GM21737 (cell line): ENCODE data around the gene AP5Z1.

ENCODE experiments used
- ATAC-seq: cut with Tn5 transposase; IDR thresholded peaks from one replicate; pipeline ENCODE4 v1.9.1; 2021; ENCODE audit warnings: mild to moderate bottlenecking, moderate library complexity; ENCODE audit not compliant: unreplicated experiment

Gene AP5Z1

DNA sequence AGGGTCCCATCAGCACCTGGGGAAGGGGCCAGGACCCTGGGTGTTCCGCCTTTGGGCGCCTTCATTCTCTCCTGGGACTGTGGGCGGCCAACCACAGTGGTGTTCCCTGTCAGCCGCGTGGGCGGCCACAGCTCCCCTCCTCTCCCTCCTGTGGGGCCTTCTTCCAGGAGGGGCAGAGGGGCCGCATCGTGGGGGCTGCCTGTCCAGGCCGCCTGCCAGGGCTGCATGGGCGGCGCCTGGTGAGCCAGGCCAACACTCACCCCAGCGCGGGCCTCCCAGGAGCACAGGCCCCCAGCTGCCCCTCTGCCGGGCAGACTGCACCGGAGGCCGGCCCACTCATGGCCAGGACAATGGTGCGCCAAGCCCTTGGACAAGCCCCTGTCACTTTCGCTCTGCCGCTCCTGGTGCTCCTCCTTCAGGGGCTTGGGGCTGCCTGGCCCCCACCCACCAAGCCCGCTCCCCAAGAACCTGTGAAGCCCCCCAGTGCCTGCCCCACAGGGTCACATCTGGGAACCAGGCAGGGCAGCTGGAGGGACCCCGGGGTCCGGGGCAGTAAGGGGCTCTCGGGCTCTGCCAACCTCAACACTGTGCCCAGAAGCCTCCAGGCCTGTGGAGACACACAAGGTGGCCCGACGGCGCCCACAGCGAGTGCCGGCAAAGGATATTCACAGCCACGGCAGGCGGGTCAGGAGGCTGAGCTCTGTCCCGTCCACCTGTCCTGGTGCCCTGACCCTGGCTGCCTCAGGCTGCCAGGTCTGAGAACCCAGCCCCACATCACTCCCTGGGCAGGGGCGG, 42.8 kb downstream of the AP5Z1 start:
- no peak for ATAC-seq

DNA sequence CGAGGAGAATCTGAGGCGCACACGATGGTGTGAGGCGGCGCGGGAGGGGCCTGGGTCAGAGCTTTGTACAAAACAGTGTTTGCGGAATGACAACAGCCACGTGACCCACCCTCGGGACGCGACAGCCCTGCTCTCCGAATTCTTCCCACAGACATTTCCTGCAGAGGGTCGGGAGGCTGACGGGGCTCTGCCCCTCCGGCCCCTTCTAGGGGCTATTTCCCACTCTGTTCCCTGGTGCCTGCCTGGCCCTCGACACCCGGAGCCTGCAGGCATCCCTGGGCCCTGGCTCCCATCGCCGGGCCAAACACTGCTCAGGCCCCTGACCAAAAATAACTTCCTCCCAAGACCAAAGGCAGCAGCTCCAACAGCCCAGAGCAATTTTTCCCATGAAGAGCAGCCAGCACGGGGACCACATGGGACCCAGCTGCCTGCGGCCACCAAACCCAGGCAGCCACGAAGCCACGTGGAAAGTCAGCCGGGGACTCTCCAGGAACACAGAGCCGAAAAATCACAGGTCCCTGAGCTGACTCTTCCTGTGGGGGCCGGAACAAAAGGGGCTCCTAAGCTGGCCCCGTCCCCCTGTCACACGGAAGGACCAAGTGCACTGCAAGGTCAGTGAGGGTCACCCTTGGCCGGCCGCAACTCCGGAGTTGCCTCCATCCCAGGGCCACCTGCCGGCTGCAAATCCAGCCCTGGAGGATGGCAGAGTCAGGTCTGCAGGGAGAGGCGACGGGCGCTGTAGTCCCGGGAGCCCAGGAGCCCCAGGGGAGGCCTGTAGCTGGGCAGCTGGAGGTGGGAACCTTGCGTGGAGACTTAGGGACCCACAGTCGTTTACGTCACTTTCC, 44.4 kb downstream of the AP5Z1 start:
- ATAC-seq = no peak

- ATAC-seq = no peak
Observed at GRCh38 chr7:4820405-4820966, 45.1 kb downstream of the AP5Z1 start.

GRCh38 chr7:4820967-4821471, 45.6 kb downstream of the AP5Z1 start:
- ATAC-seq = no peak

- ATAC-seq = no peak
Observed at GRCh38 chr7:4822677-4823076, 47.3 kb downstream of the AP5Z1 start.

DNA sequence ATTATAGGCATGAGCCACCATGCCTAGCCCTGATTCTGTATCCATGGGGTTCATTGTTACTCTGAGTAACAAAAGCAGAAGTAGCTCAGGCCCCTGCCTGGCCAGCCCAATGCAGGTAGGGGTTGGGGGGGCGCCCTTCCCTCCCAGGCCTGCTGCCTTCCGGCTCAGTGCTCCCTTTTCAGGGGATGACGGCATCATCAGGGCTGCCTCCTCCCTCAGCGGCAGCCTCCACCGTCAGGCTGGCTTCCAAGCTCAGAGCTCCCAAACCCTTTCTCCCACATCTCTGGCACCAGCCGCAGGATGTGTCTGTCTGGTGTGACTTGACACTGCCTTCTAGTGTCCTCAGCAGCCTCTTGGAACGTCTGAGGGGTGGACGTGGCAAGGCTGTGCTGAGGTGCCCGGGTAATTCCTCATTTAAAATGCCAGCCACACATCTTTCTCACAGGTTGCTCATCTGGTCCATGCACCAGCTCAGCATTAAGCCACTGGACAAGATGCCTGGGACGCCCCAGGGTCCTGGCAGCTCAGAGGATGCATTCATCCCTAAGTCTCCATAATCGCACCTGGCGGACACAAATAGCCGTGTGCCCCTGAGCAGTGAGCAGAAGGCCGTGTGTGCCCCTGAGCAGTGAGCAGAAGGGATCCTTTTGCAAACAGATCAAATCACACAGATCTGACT, 48.2 kb downstream of the AP5Z1 start:
- ATAC-seq = no peak

DNA sequence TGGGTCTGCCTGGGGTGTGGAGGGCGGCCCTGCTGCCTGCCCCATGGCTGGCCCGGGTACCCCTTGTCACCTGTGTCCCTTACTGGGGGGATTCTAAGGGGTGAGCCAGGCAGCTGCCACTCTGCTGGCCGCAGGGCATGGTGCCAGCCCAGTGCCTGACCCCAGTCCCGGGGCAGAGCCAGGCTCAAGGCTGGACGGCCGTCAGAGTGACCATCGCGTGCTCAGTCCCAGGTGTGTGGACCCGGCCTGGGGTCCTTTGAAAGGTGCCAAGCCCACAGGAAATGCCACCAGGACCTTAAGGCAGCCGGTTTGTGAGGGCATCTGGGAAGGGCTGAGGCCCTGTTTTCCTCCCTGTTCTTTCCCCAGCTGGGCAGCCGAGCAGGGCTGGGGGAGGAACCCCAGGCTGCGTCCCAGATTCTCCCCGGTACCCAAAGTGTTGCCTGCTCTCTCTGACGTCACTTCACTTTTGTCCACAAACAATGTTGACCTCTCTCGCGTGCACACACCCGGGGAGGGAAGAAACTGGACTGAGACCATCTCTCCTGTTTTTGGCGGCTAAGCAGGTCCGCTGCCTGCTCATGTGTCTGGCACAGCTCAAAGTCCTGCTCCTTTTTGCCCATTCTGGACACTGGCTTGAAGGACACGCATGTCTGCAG, 48.8 kb downstream of the AP5Z1 start:
- no peak for ATAC-seq

DNA sequence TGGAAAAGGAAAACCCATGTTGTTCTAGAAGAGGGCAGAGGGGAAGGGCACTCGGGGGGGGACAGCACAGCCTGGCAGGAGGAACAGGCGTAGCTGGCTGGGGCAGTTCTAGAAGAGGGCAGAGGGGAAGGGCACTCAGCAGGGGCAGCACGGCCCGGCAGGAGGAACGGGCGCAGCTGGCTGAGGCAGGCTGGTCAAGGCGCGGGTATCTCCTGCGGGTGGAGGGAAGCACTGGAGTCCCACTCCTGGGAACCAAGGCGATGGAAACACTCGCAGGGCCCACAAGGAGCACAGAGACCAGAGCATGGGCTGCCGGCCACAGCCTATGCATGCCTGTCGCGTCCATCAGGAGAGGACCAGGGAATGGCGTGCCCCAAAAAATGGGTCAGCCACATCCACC, 49.7 kb downstream of the AP5Z1 start:
- no peak for ATAC-seq

GRCh38 chr7:4828720-4829383, 53.4 kb downstream of the AP5Z1 start:
- no peak for ATAC-seq

GRCh38 chr7:4830176-4830575, 54.8 kb downstream of the AP5Z1 start:
- no peak for ATAC-seq

GRCh38 chr7:4831723-4832495, 56.5 kb downstream of the AP5Z1 start:
- no peak for ATAC-seq

DNA sequence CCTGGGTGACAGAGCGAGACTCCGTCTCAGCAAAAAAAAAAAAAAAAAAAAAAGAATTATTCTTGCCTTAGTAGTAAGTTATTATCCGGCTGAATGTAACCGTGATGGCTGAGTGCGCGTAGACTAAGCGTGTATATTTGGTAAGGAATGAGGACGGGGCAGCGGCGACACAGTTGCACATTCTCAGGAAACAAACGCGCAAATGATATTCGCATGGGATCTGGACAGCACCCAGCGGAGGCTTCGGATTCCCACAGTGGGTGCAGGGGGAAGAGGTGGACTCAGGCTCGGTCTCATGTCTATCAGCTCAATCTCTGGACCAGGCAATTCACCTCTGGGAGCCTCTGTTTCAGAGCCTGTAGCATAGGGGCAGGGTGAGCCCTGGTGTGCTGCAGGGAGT, 57.3 kb downstream of the AP5Z1 start:
- no peak for ATAC-seq

- ATAC-seq = no peak
Observed at GRCh38 chr7:4833176-4833575, 57.8 kb downstream of the AP5Z1 start.

- no peak for ATAC-seq
Observed at GRCh38 chr7:4833691-4834600, 58.5 kb downstream of the AP5Z1 start.

- ATAC-seq = no peak
Observed at GRCh38 chr7:4834601-4835397, 59.4 kb downstream of the AP5Z1 start.

GRCh38 chr7:4835398-4836205, 60.2 kb downstream of the AP5Z1 start:
- ATAC-seq = no peak
